GM18498 (cell line): ENCODE measurements around the gene OTUB1.

Source experiments
- ATAC-seq: cut with Tn5 transposase; IDR thresholded peaks from one replicate; pipeline ENCODE4 v1.9.1; 2021; ENCODE audit warnings: mild to moderate bottlenecking, moderate library complexity; ENCODE audit not compliant: unreplicated experiment

OTUB1 gene

GRCh38 chr11:64022125-64022784, 36.0 kb downstream of the OTUB1 start:
- no peak for ATAC-seq

DNA sequence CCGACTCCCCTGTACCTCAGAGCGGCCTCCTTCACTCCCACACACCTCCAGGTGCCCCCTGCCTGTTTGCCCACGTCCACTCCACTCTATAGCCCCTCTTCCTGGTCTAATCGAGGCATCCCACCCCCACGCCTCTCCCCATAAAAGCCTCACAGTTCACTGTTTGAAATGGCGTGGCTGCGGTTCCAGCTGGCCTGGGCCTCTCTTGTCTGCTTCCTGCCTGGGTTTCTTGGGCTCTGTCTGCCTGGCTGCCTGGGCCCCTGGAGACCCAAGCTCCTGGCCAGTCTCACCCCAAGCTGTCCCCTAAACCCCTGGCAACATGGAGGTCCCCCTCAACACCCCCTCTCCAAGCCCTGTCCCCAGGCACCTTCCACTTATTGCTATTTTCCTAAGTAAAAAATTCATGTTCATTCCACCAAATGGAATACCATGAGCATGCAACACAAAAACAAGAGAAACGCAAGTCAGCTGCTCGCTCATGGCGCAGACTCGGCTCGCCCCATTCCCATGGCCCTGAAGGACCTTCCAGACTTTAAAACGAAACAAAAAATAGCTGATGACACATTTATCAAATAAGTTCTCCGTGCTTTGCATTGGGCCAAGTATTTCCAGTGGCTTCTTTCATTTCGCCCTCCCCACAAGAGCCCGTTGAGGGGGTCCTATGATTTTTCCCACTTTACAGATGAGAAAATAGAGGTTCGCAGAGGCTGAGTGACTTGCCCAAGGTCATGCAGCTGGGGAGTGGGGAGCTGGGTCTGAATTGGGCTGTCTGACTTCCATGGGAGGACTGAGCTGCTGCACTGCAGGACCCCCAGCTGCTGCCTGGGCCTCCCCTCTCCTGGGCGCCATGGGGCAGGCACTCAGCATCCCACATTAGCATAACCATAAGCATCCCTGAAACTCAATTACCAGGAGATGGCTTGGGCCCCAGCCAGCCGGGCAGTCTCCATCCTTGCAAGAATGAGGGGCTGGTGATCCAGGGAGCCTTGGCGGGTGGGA, 37.8 kb downstream of the OTUB1 start:
- no peak for ATAC-seq

GRCh38 chr11:64025205-64025604, 39.0 kb downstream of the OTUB1 start:
- ATAC-seq = no peak

DNA sequence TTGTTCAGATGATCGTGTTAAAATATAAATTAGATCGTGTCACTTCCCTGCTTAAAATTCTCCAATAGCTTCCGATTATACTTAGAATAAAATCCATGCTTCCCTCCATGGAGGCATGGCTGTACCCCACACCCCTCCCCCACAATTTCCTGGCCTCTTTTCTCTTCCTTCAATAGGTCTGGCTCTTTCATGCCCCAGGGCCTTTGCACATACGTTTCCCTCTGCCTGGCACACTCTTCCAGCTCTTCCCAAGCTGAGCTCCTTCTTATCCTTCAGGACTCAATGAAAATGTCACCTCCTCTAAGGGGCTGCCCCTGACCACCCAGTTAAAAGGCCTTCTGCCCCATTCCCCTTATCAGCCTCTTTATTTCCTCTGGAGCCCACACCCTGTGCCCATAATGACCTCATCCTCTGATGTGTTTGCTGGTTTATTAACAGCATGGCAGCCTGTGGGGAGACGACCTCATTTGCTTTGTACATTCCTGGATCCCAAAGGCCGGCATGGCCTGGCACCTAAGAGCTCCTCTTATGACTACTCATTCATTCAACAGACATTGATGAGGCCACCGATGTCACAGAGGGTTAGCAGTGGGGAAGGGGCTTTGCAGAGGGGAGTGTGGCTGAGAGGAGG, 40.5 kb downstream of the OTUB1 start:
- ATAC-seq = no peak

- no peak for ATAC-seq
Measured at GRCh38 chr11:64027651-64028397, 41.6 kb downstream of the OTUB1 start.

GRCh38 chr11:64028398-64029115, 42.3 kb downstream of the OTUB1 start:
- ATAC-seq = no peak

DNA sequence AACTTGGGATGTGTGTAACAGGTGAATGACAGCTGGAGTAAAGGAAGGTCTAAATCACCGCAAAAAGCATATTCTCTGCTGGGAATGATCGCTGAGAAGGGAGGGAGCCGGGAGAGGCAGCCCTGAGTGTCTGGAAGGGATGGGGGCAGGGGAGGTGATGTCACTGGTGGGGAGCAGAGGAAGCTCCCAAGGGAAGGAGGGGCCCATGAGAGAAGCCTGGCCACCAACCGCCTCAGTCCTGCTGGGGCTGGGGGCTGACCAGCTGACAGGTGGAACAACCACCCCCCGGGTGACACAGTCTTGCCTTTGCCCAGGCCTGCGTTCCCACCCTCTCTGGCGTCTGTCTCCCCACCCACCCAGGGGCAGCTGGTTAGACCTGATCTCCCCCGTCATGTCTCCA, 43.5 kb downstream of the OTUB1 start:
- no peak for ATAC-seq

- ATAC-seq = no peak
Measured at GRCh38 chr11:64031001-64031400, 44.8 kb downstream of the OTUB1 start.

DNA sequence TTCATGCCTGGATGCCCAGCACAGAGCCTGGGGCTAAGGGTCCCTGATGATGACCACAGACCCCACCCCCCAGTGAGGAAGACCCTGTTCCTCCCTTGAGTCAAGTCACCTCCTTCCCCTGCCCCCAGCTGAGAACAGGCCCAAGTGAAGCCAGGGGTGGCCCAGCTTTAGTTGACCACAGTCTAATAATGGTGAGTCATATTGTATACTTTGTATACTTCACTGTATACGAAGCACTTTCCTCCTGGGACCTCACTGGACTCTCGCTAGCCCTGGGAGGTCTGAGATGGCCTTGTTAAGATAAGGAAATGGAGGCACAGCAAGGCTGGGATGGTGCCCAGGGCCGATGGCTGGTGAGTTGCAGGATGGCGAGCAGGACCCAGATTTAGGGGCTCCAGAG, 45.8 kb downstream of the OTUB1 start:
- no peak for ATAC-seq

GRCh38 chr11:64034411-64034811, 48.2 kb downstream of the OTUB1 start:
- ATAC-seq = no peak

GRCh38 chr11:64035081-64035524, 48.9 kb downstream of the OTUB1 start:
- no peak for ATAC-seq

- ATAC-seq = no peak
Measured at GRCh38 chr11:64035576-64035975, 49.3 kb downstream of the OTUB1 start, which contains the start of gene FLRT1. Gene FLRT1 (plus strand): TSS chr11:64035931. CDS start chr11:64116268, 80,337 bp downstream.

DNA sequence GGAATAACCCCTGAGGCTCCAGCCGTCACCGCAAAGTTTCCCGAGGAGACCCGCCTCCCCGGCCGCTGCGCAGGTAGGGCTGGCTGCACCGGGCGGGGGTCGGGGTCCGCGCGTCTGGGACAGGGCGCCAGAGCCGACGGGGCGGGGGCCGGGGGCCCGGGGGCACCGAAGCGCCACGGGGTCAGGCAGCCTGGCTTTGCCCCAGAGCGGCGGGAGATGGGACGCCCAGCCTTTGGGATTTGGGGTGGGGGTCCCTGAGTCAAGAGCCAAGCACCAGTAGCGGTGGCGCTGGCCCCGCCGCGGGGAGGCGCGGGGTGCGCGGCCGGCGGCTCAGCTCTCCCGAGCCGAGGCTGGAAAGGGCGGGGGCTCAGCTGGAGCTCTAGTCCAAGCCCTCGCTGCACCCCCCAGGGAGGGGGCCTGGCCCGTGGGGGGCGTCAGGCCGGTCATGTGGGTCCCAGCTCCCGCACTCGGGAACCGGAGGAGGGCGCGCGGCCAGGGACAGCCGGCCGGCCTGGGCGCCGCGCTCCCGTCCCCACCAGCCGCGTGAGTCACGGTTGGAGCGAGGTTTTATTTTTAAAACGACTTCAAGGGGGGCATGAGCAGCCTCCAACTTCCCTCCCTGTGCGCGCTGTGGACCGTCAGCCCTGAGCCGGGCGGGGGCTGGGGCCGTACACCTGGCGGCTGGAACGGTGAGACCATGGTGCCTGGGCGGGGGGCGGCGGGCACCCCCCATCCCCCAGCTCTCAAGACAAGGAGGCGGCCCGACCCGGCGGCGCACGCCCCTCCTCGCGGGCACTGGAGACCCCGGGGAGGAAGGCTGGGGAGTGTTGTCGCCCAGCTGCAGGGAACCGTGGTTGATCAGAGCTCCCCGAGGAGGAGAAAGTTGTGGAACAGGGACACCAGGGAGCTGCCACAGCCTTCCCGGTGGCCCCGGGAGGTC, 50.1 kb downstream of the OTUB1 start:
- no peak for ATAC-seq

- ATAC-seq = no peak
Measured at GRCh38 chr11:64037027-64037634, 50.9 kb downstream of the OTUB1 start.

- no peak for ATAC-seq
Measured at GRCh38 chr11:64038500-64038899, 52.3 kb downstream of the OTUB1 start.

DNA sequence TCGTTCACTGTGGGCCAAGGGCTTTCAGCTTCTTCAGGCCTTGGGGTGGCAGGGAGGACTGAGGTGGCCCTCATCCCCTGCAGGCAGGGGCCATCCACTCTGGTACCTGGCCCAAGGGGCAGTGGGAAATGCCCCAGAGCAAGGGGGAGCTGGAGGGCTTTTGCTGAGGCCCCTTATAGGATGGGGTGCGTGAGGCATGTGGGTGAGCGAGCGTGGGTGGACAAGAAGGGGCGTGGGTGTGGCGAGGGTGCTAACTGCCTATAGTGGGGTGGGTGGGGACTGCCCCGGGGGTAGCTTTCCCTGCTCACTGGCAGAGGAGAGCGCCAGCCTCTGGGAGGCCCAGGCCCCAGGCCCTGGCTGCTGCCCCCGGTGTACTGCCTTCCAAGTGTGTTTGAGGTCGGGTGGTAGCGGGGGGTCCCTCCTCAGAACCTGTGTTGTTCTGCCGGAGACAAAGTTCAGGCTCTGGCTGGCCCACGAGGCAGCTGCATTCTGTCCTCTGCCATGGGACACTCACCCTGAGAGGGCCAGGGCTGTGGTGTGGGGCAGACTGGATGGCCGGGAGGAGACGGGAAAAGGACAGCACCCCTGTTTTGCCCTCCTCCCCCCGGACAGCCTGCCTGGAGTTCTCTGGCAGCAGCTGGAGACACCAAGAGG, 52.9 kb downstream of the OTUB1 start:
- no peak for ATAC-seq

- no peak for ATAC-seq
Measured at GRCh38 chr11:64040684-64041322, 54.6 kb downstream of the OTUB1 start.

GRCh38 chr11:64041846-64042245, 55.6 kb downstream of the OTUB1 start:
- no peak for ATAC-seq
